ENCODE data around the gene HSP90AB1.

DNA sequence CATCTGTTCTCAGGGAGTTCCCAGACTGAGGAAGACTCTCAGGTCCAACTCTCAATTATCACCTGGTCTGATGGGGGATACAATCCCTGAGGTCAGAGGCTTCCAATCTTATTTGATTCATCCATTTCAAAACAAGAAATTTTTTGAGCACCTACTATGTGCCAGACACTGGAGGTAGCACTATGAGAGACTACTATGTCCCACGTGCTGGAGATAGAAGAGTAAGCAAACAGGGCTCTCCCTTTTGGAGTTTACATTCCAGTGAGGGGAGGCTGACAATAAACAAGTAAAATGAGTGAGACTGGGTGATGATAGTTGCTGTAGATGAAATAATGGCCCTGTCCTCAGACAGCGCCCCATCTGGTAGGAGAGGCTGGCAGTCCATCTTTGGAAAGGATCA, 39.8 kb downstream of the HSP90AB1 start:
- TF ChIP-seq POLR2AphosphoS5 (IDR thresholded peaks at IDR 0.05), result no peak
- TF ChIP-seq CTCF (IDR thresholded peaks at IDR 0.05), result no peak

Data from stomach (tissue), 4 donors.